Upper lobe of left lung (tissue), 6 donors: ENCODE results near the gene CSPG4. TPM values are rescaled to one million over a fixed set of nuclear protein-coding genes. Genes with fewer than 3 reads are reported as not detected.
"Not testable (repeated sequence)": the region's sequence is repeated elsewhere in the genome, so short reads cannot be mapped to it uniquely, and the experiment has no call there.

Experiments
- ATAC-seq, 2 donors: fragments of 200-7000 bp; cut with Tn5 transposase; one replicate each; pipeline ENCODE4 v1.9.1; 2022; ENCODE audit warnings: mild to moderate bottlenecking in 2 of 2, moderate library complexity in 2 of 2; ENCODE audit not compliant: low FRiP score in 2 of 2
- DNase-seq, 2 donors: peaks; one replicate each; pipeline ENCODE4 v3.0.0-alpha.2; 2019 to 2020
- H3K27ac ChIP-seq, 4 donors: fragments of 200-600 bp; sonication (generic); one replicate each; pipeline ENCODE4 v1.5.1; 2016 to 2019
- H3K27me3 ChIP-seq, 4 donors: fragments of 200-600 bp; sonication (generic); one replicate each; pipeline ENCODE4 v1.5.1; 2017 to 2019
- H3K36me3 ChIP-seq, 4 donors: fragments of 200-600 bp; sonication (generic); one replicate each; pipeline ENCODE4 v1.5.1; 2016 to 2019
- H3K4me1 ChIP-seq, 4 donors: fragments of 200-600 bp; sonication (generic); one replicate each; pipeline ENCODE4 v1.5.1; 2018 to 2019
- H3K4me3 ChIP-seq, 4 donors: fragments of 200-600 bp; sonication (generic); one replicate each; pipeline ENCODE4 v1.5.1; 2017 to 2019; ENCODE audit warnings: mild to moderate bottlenecking in 2 of 4, moderate library complexity in 1 of 4
- H3K9me3 ChIP-seq, 4 donors: fragments of 200-600 bp; sonication (generic); one replicate each; pipeline ENCODE4 v1.5.1; 2018 to 2019
- CTCF ChIP-seq, 6 experiments: fragments of 450-650 bp in 4 of 6; fragments of 200-600 bp in 2 of 6; sonication (generic) in 2 of 6; IDR thresholded peaks; one replicate each; pipeline ENCODE4 v1.5.1; 2016 to 2019; ENCODE audit warnings: antibody characterized with exemption in 6 of 6
- EP300 ChIP-seq, 4 donors: sonication (generic); formaldehyde crosslinking; IDR thresholded peaks; one replicate each; pipeline ENCODE4 v1.5.1; 2017; ENCODE audit warnings: antibody characterized with exemption in 4 of 4, control low read depth in 2 of 4
- POLR2A ChIP-seq, 4 donors: fragments of 450-650 bp; IDR thresholded peaks; one replicate each; pipeline ENCODE4 v1.5.1; 2016 to 2017; ENCODE audit warnings: antibody characterized with exemption in 4 of 4, mild to moderate bottlenecking in 2 of 4
- POLR2AphosphoS5 ChIP-seq, 2 donors: sonication (generic); formaldehyde crosslinking; IDR thresholded peaks; one replicate each; pipeline ENCODE4 v1.5.1; 2017; ENCODE audit warnings: antibody characterized with exemption in 2 of 2
- WGBS, 2 donors: methylation state at CpG; one replicate each; pipeline ENCODE4 v1.1.5; 2017 to 2018; 5-methylcytosine and 5-hydroxymethylcytosine counted together
- total RNA-seq, 6 donors: library from RNA; depleted of rRNA in 4 of 6; stranded (reverse); fragments of >200 nt in 4 of 6; gene quantifications; one replicate each; pipeline versions ENCODE4 v1.1.0 to v1.2.1, GENCODE V29; 2016 to 2021
- donor health status: DM: no; HTN: no; CAD: no; lungs with moderate emphysema.
- donor health status: DM: no; HTN: yes; CAD: no; lungs with severe emphysema.

CSPG4 gene
- total RNA-seq, 6 donors from 2014 or later, result 8.5 to 38.3 (median 17.7) TPM

GRCh38 chr15:75695634-75696310, 16.9 kb downstream of the CSPG4 start:
- H3K4me3 ChIP-seq, result no peak overlapping the region
- H3K4me1 ChIP-seq, result peaks cover 32 to 63% (median 35%) of the 10 kb centered on the region in 4 donors
- no peak for DNase-seq
- H3K27me3 ChIP-seq, result no peaks in the 10 kb centered on the region
- no peak for ATAC-seq
- no peaks in the 10 kb centered on the region for H3K9me3 ChIP-seq
- peak overlapping the region in 2 of 4 donors; percentile 64 to 77 for H3K27ac ChIP-seq
- H3K36me3 ChIP-seq, result no peaks in the 10 kb centered on the region
- 62 to 76% methylated on average over 7 of the region's 7 CpGs for WGBS, 2 donors
- TF ChIP-seq EP300 (IDR thresholded peaks at IDR 0.05) (no peak), POLR2AphosphoS5 (IDR thresholded peaks at IDR 0.05) (no peak)

DNA sequence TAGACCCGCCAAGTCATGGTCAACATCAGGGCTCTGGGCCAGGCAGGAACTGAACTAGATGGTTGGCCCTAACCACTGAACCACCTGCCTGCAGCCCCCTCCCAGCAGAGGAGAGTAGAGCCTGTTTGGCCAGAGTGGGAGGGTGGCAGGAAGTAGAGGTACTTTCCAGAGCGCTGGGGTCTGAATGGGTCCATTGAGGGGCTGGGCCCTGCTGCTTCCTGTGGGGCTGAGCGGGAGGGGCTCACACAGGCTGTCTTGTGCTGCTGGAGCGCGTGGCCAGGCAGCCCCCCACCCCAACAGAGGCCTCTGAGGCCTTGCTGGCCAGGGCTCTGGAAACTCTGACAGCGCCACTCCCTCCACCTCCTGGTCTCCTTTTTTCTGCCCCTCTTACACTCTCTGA, 17.4 kb downstream of the CSPG4 start:
- H3K4me1 ChIP-seq, result peaks cover 27 to 57% (median 30%) of the 10 kb centered on the region in 4 donors
- WGBS, 2 donors, result 52 to 53% methylated on average over 3 to 6 of the region's 6 CpGs

GRCh38 chr15:75694241-75695182, 18.1 kb downstream of the CSPG4 start:
- Histone ChIP-seq H3K36me3 (no peaks in the 10 kb centered on the region), H3K9me3 (no peaks in the 10 kb centered on the region), H3K4me3 (no peak overlapping the region), H3K27ac (peak overlapping the region in 2 of 4 donors; percentile 61 to 77), H3K4me1 (peaks cover 23 to 51% (median 25%) of the 10 kb centered on the region in 4 donors), H3K27me3 (no peaks in the 10 kb centered on the region)
- DNase-seq (peak in 1 of 2 donors; percentile 87), ATAC-seq (peak; percentile 72 to 84)
- 33 to 48% methylated on average over 11 to 20 of the region's 20 CpGs for WGBS, 2 donors
- TF ChIP-seq EP300 (IDR thresholded peaks at IDR 0.05), result no peak
- TF ChIP-seq CTCF (IDR thresholded peaks at IDR 0.05), result peak in 1 of 6 experiments; percentile 18
- TF ChIP-seq POLR2A (IDR thresholded peaks at IDR 0.05), result no peak
- TF ChIP-seq POLR2AphosphoS5 (IDR thresholded peaks at IDR 0.05), result no peak

More for the DNA sequence above, 17.4 kb downstream of the CSPG4 start:
- no peaks in the 10 kb centered on the region for H3K27me3 ChIP-seq
- peak overlapping the region in 2 of 4 donors; percentile 61 to 77 for H3K27ac ChIP-seq
- TF ChIP-seq POLR2AphosphoS5 (IDR thresholded peaks at IDR 0.05), result no peak
- no peak for TF ChIP-seq CTCF (IDR thresholded peaks at IDR 0.05)
- TF ChIP-seq POLR2A (IDR thresholded peaks at IDR 0.05), result no peak
- no peak for TF ChIP-seq EP300 (IDR thresholded peaks at IDR 0.05)
- no peaks in the 10 kb centered on the region for H3K36me3 ChIP-seq
- ATAC-seq (no peak), DNase-seq (no peak)
- H3K4me3 ChIP-seq, result no peak overlapping the region
- no peaks in the 10 kb centered on the region for H3K9me3 ChIP-seq

GRCh38 chr15:75693501-75694240, 19.0 kb downstream of the CSPG4 start:
- Histone ChIP-seq H3K4me3 (no peak overlapping the region), H3K4me1 (peaks cover 20 to 45% (median 22%) of the 10 kb centered on the region in 4 donors), H3K36me3 (peaks cover 0 to 3% (median 0%) of the 10 kb centered on the region in 4 donors), H3K27me3 (no peaks in the 10 kb centered on the region), H3K9me3 (no peaks in the 10 kb centered on the region), H3K27ac (peak overlapping the region in 2 of 4 donors; percentile 61 to 77)
- TF ChIP-seq POLR2A (IDR thresholded peaks at IDR 0.05), result no peak
- no peak for TF ChIP-seq POLR2AphosphoS5 (IDR thresholded peaks at IDR 0.05)
- TF ChIP-seq CTCF (IDR thresholded peaks at IDR 0.05), result no peak
- TF ChIP-seq EP300 (IDR thresholded peaks at IDR 0.05), result no peak
- no peak for ATAC-seq
- 47 to 61% methylated on average over 5 to 14 of the region's 14 CpGs for WGBS, 2 donors
- DNase-seq, result peak in 1 of 2 donors; percentile 46

- not testable (repeated sequence) for H3K4me3 ChIP-seq, ATAC-seq, H3K9me3 ChIP-seq, H3K27me3 ChIP-seq, H3K36me3 ChIP-seq
- H3K4me1 ChIP-seq, result peaks cover 20 to 45% (median 22%) of the 10 kb centered on the region in 4 donors
- peak overlapping the region in 1 of 4 donors; percentile 8 for H3K27ac ChIP-seq
- 71 to 89% methylated on average over 5 to 10 of the region's 15 CpGs for WGBS, 2 donors
- peak in 1 of 2 donors; percentile 33 for DNase-seq
Measured at GRCh38 chr15:75693028-75693427, 19.6 kb downstream of the CSPG4 start.

- H3K27me3 ChIP-seq, H3K4me3 ChIP-seq, DNase-seq, H3K36me3 ChIP-seq, H3K27ac ChIP-seq, H3K9me3 ChIP-seq, ATAC-seq: not testable (repeated sequence)
- H3K4me1 ChIP-seq, result peaks cover 20 to 41% (median 22%) of the 10 kb centered on the region in 4 donors
- WGBS, 2 donors, result 54 to 68% methylated on average over 4 of the region's 4 CpGs
Measured at GRCh38 chr15:75692311-75692710, 20.3 kb downstream of the CSPG4 start.

GRCh38 chr15:75689429-75689828, 23.2 kb downstream of the CSPG4 start:
- not testable (repeated sequence) for H3K36me3 ChIP-seq, ATAC-seq, H3K4me3 ChIP-seq, H3K27ac ChIP-seq, H3K9me3 ChIP-seq, H3K27me3 ChIP-seq
- WGBS, 2 donors, result 93 to 94% methylated on average over 18 to 20 of the region's 20 CpGs
- DNase-seq, result peak in 1 of 2 donors; percentile 71
- peaks cover 7 to 17% (median 10%) of the 10 kb centered on the region in 4 donors for H3K4me1 ChIP-seq
